SU-DHL-6 (cell line): ENCODE results near the gene ST6GALNAC3.

Experiments used
- CTCF ChIP-seq: fragments of 200-600 bp; sonication (generic); IDR thresholded peaks from one replicate; pipeline ENCODE4 v1.5.1; 2017; ENCODE audit warnings: antibody characterized with exemption, mild to moderate bottlenecking, low read length, moderate library complexity; ENCODE audit not compliant: insufficient read depth, poor library complexity, severe bottlenecking
- EZH2phosphoT487 ChIP-seq: fragments of 200-600 bp; sonication (generic), shearing (Covaris generic); conservative IDR thresholded peaks from 2 replicates; pipeline ENCODE4 v1.6.1; 2018; ENCODE audit warnings: mild to moderate bottlenecking, antibody characterized with exemption, low read length, moderate library complexity, mixed read lengths

DNA sequence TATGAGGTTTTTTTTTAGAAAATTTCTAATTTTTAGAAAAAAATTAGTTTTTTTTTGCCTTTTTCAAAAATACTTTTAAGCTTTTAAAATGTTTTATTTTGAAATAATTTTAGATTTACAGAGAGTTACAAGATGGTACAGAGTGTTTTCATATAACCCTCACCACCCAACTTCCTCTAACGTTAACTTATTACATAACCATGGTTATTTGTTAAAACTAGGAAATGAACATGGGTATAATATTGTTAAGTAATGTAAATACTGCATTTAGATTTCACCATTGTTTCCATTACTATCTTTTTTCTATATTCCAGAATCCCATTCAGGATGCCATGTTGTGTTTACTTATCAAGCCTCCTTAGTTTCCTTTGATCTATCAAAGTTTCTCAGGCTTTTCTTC, 45.2 kb upstream of the ST6GALNAC3 start:
- TF ChIP-seq CTCF (no peak), EZH2phosphoT487 (no peak)
